ENCODE measurements around the gene TENM4. TPM values are rescaled to one million over a fixed set of nuclear protein-coding genes. Genes with fewer than 3 reads are reported as not detected.

The TENM4 gene
- total RNA-seq, 1 donor from 2014 or later, result 50.7 TPM

DNA sequence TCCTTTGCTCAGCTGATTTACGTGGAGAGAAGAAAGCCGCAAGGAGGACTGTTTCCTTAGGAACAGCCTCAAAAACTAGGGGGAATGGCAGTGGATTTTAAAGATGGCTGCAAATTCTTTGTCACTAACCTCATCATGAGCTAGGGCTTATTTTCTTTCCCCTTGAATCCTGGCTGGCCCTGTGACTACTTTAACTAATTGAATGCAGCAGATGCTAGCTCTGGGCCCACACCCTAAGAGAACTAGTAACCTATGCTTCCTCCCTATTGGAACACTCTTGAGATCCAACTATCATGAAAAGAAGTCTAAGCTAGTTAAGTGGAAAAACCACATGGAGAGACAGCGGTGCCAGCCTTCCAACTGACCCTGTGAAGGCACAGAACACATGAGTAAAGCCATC, 444.8 kb downstream of the TENM4 start:
- no peak for DNase-seq
- no peak for TF ChIP-seq CTCF (IDR thresholded peaks at IDR 0.05; ENCODE audit: partially characterized antibody, unreplicated experiment)
- Mint-ChIP-seq H3K4me3 (ENCODE audit: unreplicated experiment) (no peak overlapping the region), H3K36me3 (ENCODE audit: unreplicated experiment) (peaks cover 22% of the 10 kb centered on the region), H3K27ac (ENCODE audit: unreplicated experiment) (no peak overlapping the region), H3K27me3 (ENCODE audit: unreplicated experiment) (no peaks in the 10 kb centered on the region), H3K9me3 (ENCODE audit: unreplicated experiment) (peaks cover 4% of the 10 kb centered on the region), H3K4me1 (ENCODE audit: low read depth, unreplicated experiment) (no peaks in the 10 kb centered on the region)

DNA sequence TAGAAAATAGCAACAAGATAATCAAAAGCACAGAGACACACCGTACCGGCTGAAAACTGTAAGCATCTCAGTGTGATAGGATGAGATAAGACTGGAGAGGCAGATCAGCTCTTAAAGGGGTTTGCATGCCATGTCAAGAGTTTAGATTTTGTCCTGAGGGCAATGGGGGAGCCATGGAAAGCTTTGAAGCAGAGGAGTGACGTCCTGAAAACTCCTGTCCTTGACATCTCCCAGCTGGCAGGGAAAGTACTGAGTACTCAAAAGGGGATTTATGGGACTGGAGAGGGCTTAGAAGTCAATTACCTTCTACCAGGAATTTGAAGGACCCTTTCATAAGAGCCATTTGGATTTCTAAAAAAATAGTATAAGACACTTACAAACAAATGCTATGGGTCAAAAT, 445.7 kb downstream of the TENM4 start:
- H3K27me3 Mint-ChIP-seq (ENCODE audit: unreplicated experiment), result no peaks in the 10 kb centered on the region
- no peak overlapping the region for H3K27ac Mint-ChIP-seq (ENCODE audit: unreplicated experiment)
- no peak for TF ChIP-seq CTCF (IDR thresholded peaks at IDR 0.05; ENCODE audit: partially characterized antibody, unreplicated experiment)
- H3K4me3 Mint-ChIP-seq (ENCODE audit: unreplicated experiment), result no peak overlapping the region
- peaks cover 22% of the 10 kb centered on the region for H3K36me3 Mint-ChIP-seq (ENCODE audit: unreplicated experiment)
- peaks cover 2% of the 10 kb centered on the region for H3K9me3 Mint-ChIP-seq (ENCODE audit: unreplicated experiment)
- DNase-seq, result no peak
- H3K4me1 Mint-ChIP-seq (ENCODE audit: low read depth, unreplicated experiment), result no peaks in the 10 kb centered on the region

- H3K27ac Mint-ChIP-seq (ENCODE audit: unreplicated experiment), result no peak overlapping the region
- peaks cover 12% of the 10 kb centered on the region for H3K36me3 Mint-ChIP-seq (ENCODE audit: unreplicated experiment)
- H3K4me3 Mint-ChIP-seq (ENCODE audit: unreplicated experiment), result no peak overlapping the region
- no peak for DNase-seq
- H3K4me1 Mint-ChIP-seq (ENCODE audit: low read depth, unreplicated experiment), result no peaks in the 10 kb centered on the region
- H3K9me3 Mint-ChIP-seq (ENCODE audit: unreplicated experiment), result no peaks in the 10 kb centered on the region
- H3K27me3 Mint-ChIP-seq (ENCODE audit: unreplicated experiment), result no peaks in the 10 kb centered on the region
- TF ChIP-seq CTCF (IDR thresholded peaks at IDR 0.05; ENCODE audit: partially characterized antibody, unreplicated experiment), result no peak
These were observed 446.9 kb downstream of the TENM4 start for GRCh38 chr11:78993802-78994430.

GRCh38 chr11:78991681-78992080, 449.1 kb downstream of the TENM4 start:
- Mint-ChIP-seq H3K36me3 (ENCODE audit: unreplicated experiment) (peaks cover 5% of the 10 kb centered on the region), H3K9me3 (ENCODE audit: unreplicated experiment) (no peaks in the 10 kb centered on the region), H3K4me1 (ENCODE audit: low read depth, unreplicated experiment) (no peaks in the 10 kb centered on the region), H3K27ac (ENCODE audit: unreplicated experiment) (no peak overlapping the region), H3K27me3 (ENCODE audit: unreplicated experiment) (no peaks in the 10 kb centered on the region), H3K4me3 (ENCODE audit: unreplicated experiment) (no peak overlapping the region)
- no peak for DNase-seq
- TF ChIP-seq CTCF (IDR thresholded peaks at IDR 0.05; ENCODE audit: partially characterized antibody, unreplicated experiment), result no peak

DNA sequence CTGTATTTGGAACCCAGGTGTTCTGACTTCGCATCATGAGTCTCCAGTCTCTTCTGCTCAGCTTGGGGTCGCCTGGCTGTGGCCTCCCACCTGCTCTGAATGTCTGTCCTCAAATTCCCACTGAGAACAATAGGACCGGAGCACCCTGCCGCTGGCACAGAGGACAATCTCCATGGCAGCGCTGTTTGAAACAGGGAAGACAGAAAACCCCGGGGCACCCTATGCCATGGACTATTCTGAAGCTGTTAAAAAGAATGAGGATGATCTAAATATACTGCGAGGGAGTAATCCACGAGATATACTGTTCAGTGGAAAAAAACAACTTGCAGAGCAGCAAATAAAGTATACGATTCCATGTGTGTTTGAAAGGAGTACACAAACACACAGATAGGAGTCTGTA, 450.6 kb downstream of the TENM4 start:
- Mint-ChIP-seq H3K27ac (ENCODE audit: unreplicated experiment) (no peak overlapping the region), H3K4me3 (ENCODE audit: unreplicated experiment) (no peak overlapping the region), H3K9me3 (ENCODE audit: unreplicated experiment) (no peaks in the 10 kb centered on the region), H3K4me1 (ENCODE audit: low read depth, unreplicated experiment) (no peaks in the 10 kb centered on the region), H3K27me3 (ENCODE audit: unreplicated experiment) (peaks cover 2% of the 10 kb centered on the region), H3K36me3 (ENCODE audit: unreplicated experiment) (peaks cover 5% of the 10 kb centered on the region)
- no peak for TF ChIP-seq CTCF (IDR thresholded peaks at IDR 0.05; ENCODE audit: partially characterized antibody, unreplicated experiment)
- DNase-seq, result no peak
